Esophagus mucosa (tissue), 1 donor: ENCODE measurements around the gene GRAP2. TPM values are rescaled to one million over a fixed set of nuclear protein-coding genes. Genes with fewer than 3 reads are reported as not detected.
A peak's percentile ranks its signal among the peaks of the same experiment; 100 is the strongest.
"Not testable (repeated sequence)": the region's sequence is repeated elsewhere in the genome, so short reads cannot be mapped to it uniquely, and the experiment has no call there.

Source experiments
- ATAC-seq: fragments of 200-7000 bp; cut with Tn5 transposase; one replicate; pipeline ENCODE4 v1.9.1; 2020
- total RNA-seq: library from RNA; stranded (reverse); gene quantifications from one replicate; pipeline ENCODE4 v1.2.4, GENCODE V29; 2023
- donor health status: DM: yes; HTN: yes; CAD: no.

Gene GRAP2
- 0.92 TPM for total RNA-seq

GRCh38 chr22:39900306-39901227 is at the start of gene GRAP2:
GRAP2 (plus strand) TSS chr22:39901084; CDS start chr22:39947107, 46,023 bp downstream.
- peak; percentile 26 for ATAC-seq

- ATAC-seq: no peak
Observed at GRCh38 chr22:39851606-39852315, 49.1 kb upstream of the GRAP2 start.

GRCh38 chr22:39852799-39853198 is 48.1 kb upstream of the GRAP2 start:
- peak; percentile 13 for ATAC-seq

GRCh38 chr22:39856588-39856987 is 44.3 kb upstream of the GRAP2 start:
- no peak for ATAC-seq

GRCh38 chr22:39859903-39860588 is 40.8 kb upstream of the GRAP2 start:
- no peak for ATAC-seq

- ATAC-seq: no peak
Observed at GRCh38 chr22:39868741-39869140, 32.1 kb upstream of the GRAP2 start.

- not testable (repeated sequence) for ATAC-seq
Observed at GRCh38 chr22:39869797-39870196, 31.1 kb upstream of the GRAP2 start.

- ATAC-seq: no peak
Observed at GRCh38 chr22:39871008-39871798, 29.7 kb upstream of the GRAP2 start.

- no peak for ATAC-seq
Observed at GRCh38 chr22:39872548-39872947, 28.3 kb upstream of the GRAP2 start.

- no peak for ATAC-seq
Observed at GRCh38 chr22:39873965-39874364, 26.9 kb upstream of the GRAP2 start.

GRCh38 chr22:39875176-39875885 is 25.6 kb upstream of the GRAP2 start:
- ATAC-seq: not testable (repeated sequence)

- ATAC-seq: no peak
Observed at GRCh38 chr22:39877079-39877845, 23.6 kb upstream of the GRAP2 start.

GRCh38 chr22:39880722-39881121 is 20.2 kb upstream of the GRAP2 start:
- no peak for ATAC-seq

GRCh38 chr22:39883057-39883456 is 17.8 kb upstream of the GRAP2 start:
- no peak for ATAC-seq

GRCh38 chr22:39889924-39890323 is 11.0 kb upstream of the GRAP2 start:
- not testable (repeated sequence) for ATAC-seq

GRCh38 chr22:39893526-39893925 is 7.4 kb upstream of the GRAP2 start, which contains the start of gene ENTHD1:
ENTHD1 (minus strand) TSS chr22:39893760; CDS start chr22:39887748, 6,012 bp downstream.
- ATAC-seq: no peak

GRCh38 chr22:39894554-39895092 is 6.3 kb upstream of the GRAP2 start:
- no peak for ATAC-seq

GRCh38 chr22:39895682-39896081 is 5.2 kb upstream of the GRAP2 start:
- ATAC-seq: no peak

GRCh38 chr22:39896313-39896996 is 4.4 kb upstream of the GRAP2 start:
- no peak for ATAC-seq

- no peak for ATAC-seq
Observed at GRCh38 chr22:39897841-39898240, 3.0 kb upstream of the GRAP2 start.
